Activated naive CD8-positive, alpha-beta T cell treated with anti-CD3 and anti-CD28 coated beads, Interleukin-2, amount 10 ng/mL, durations not matched to agents 7 days and 5 days (primary cell): ENCODE results near the gene SLC49A3. TPM values are rescaled to one million over a fixed set of nuclear protein-coding genes. Genes with fewer than 3 reads are reported as not detected.
A peak's percentile ranks its signal among the peaks of the same experiment; 100 is the strongest.
"Not testable (repeated sequence)": the region's sequence is repeated elsewhere in the genome, so short reads cannot be mapped to it uniquely, and the experiment has no call there.

ENCODE experiments used
- ATAC-seq: fragments of 150-1000 bp; cut with Tn5 transposase; one replicate; pipeline ENCODE4 v1.10.0; 2021; ENCODE audit warnings: low read depth, moderate library complexity
- POLR2A ChIA-PET: fragments of 350-600 bp; sonication (Branson Sonifier 250); formaldehyde crosslinking; loops from one replicate; lab custom pipeline; 2021; ENCODE audit warnings: antibody characterized with exemption; lab: Charles Lee
- DNase-seq: peaks from one replicate; pipeline ENCODE4 v3.0.0; 2021
- H3K27ac Mint-ChIP-seq: one replicate; pipeline ENCODE4 v1.8.0; 2022; ENCODE audit warnings: mild to moderate bottlenecking, mixed read lengths
- H3K27me3 Mint-ChIP-seq: one replicate; pipeline ENCODE4 v1.8.0; 2022; ENCODE audit warnings: mild to moderate bottlenecking, moderate library complexity, mixed read lengths
- H3K36me3 Mint-ChIP-seq: one replicate; pipeline ENCODE4 v1.8.0; 2021; ENCODE audit warnings: mild to moderate bottlenecking, mixed read lengths
- H3K4me1 Mint-ChIP-seq: one replicate; pipeline ENCODE4 v1.8.0; 2021; ENCODE audit warnings: mixed read lengths
- H3K4me3 Mint-ChIP-seq: one replicate; pipeline ENCODE4 v1.8.0; 2022; ENCODE audit warnings: mild to moderate bottlenecking, moderate library complexity, mixed read lengths
- H3K9me3 Mint-ChIP-seq: one replicate; pipeline ENCODE4 v1.8.0; 2021; ENCODE audit warnings: mixed read lengths
- total RNA-seq, 2 experiments: library from RNA; stranded (reverse); gene quantifications; one replicate each; pipeline ENCODE4 v1.2.3, GENCODE V29; 2021

Gene SLC49A3
- total RNA-seq, 2 experiments from 2014 or later = 2.0 to 2.1 TPM

- ATAC-seq (no peak), DNase-seq (no peak)
- Mint-ChIP-seq H3K27ac (no peak overlapping the region), H3K36me3 (no peaks in the 10 kb centered on the region), H3K9me3 (no peaks in the 10 kb centered on the region), H3K4me3 (no peak overlapping the region), H3K27me3 (peaks cover 3% of the 10 kb centered on the region), H3K4me1 (no peaks in the 10 kb centered on the region)
- POLR2A ChIA-PET = no interaction called here
Observed at GRCh38 chr4:650951-651883, 37.7 kb downstream of the SLC49A3 start.

GRCh38 chr4:650461-650860 lies 38.5 kb downstream of the SLC49A3 start:
- Mint-ChIP-seq H3K9me3 (no peaks in the 10 kb centered on the region), H3K27ac (no peak overlapping the region), H3K4me1 (no peaks in the 10 kb centered on the region), H3K4me3 (no peak overlapping the region), H3K27me3 (peaks cover 4% of the 10 kb centered on the region), H3K36me3 (no peaks in the 10 kb centered on the region)
- POLR2A ChIA-PET = no interaction called here
- no peak for ATAC-seq
- DNase-seq = no peak

GRCh38 chr4:649751-650310 lies 39.1 kb downstream of the SLC49A3 start:
- no peak overlapping the region for H3K4me3 Mint-ChIP-seq
- H3K9me3 Mint-ChIP-seq = peaks cover 2% of the 10 kb centered on the region
- H3K27ac Mint-ChIP-seq = no peak overlapping the region
- ATAC-seq (no peak), DNase-seq (no peak)
- H3K27me3 Mint-ChIP-seq = peaks cover 4% of the 10 kb centered on the region
- no peaks in the 10 kb centered on the region for H3K36me3 Mint-ChIP-seq
- no peaks in the 10 kb centered on the region for H3K4me1 Mint-ChIP-seq
- POLR2A ChIA-PET = no interaction called here

GRCh38 chr4:649293-649625 lies 39.7 kb downstream of the SLC49A3 start:
- peaks cover 4% of the 10 kb centered on the region for H3K27me3 Mint-ChIP-seq
- H3K4me3 Mint-ChIP-seq = no peak overlapping the region
- DNase-seq (no peak), ATAC-seq (no peak)
- POLR2A ChIA-PET = no interaction called here
- H3K36me3 Mint-ChIP-seq = no peaks in the 10 kb centered on the region
- no peak overlapping the region for H3K27ac Mint-ChIP-seq
- peaks cover 3% of the 10 kb centered on the region for H3K9me3 Mint-ChIP-seq
- no peaks in the 10 kb centered on the region for H3K4me1 Mint-ChIP-seq

GRCh38 chr4:648579-649292 lies 40.2 kb downstream of the SLC49A3 start:
- POLR2A ChIA-PET = no interaction called here
- H3K9me3 Mint-ChIP-seq = peaks cover 3% of the 10 kb centered on the region
- no peak overlapping the region for H3K27ac Mint-ChIP-seq
- no peak overlapping the region for H3K4me3 Mint-ChIP-seq
- DNase-seq = no peak
- H3K4me1 Mint-ChIP-seq = no peaks in the 10 kb centered on the region
- no peak for ATAC-seq
- H3K36me3 Mint-ChIP-seq = no peaks in the 10 kb centered on the region
- H3K27me3 Mint-ChIP-seq = peaks cover 4% of the 10 kb centered on the region

GRCh38 chr4:647481-647880 lies 41.5 kb downstream of the SLC49A3 start:
- H3K36me3 Mint-ChIP-seq = no peaks in the 10 kb centered on the region
- no peak for DNase-seq
- H3K9me3 Mint-ChIP-seq = peaks cover 3% of the 10 kb centered on the region
- no peak for ATAC-seq
- no peak overlapping the region for H3K27ac Mint-ChIP-seq
- POLR2A ChIA-PET = no interaction called here
- H3K4me3 Mint-ChIP-seq = no peak overlapping the region
- peaks cover 4% of the 10 kb centered on the region for H3K27me3 Mint-ChIP-seq
- no peaks in the 10 kb centered on the region for H3K4me1 Mint-ChIP-seq

DNA sequence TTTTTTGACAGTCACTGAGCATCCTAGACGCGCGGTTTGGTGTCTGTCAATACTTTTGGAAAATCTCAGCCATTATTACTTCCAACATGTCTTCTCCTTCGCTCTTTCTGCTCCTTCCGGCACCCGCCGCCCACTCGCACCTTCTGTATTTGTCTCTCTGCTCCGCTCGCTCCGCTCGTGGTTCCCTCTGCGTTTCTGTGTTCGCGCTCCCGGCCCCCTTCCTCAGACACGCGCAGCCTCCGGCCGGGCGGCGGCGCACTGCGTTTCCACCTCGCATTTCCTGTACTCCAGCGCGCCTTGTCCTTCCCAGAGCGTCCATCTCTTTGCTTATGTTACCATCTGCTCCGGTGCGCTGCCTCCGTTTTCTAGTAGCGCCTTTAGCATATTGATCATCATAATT lies 42.5 kb downstream of the SLC49A3 start:
- Mint-ChIP-seq H3K4me3 (peak overlapping the region; percentile 46), H3K36me3 (no peaks in the 10 kb centered on the region), H3K9me3 (peaks cover 3% of the 10 kb centered on the region), H3K27me3 (peaks cover 4% of the 10 kb centered on the region), H3K4me1 (no peaks in the 10 kb centered on the region), H3K27ac (no peak overlapping the region)
- no peak for DNase-seq
- POLR2A ChIA-PET = no interaction called here
- no peak for ATAC-seq

GRCh38 chr4:642366-642765 lies 46.6 kb downstream of the SLC49A3 start:
- POLR2A ChIA-PET, DNase-seq, ATAC-seq, H3K4me1 Mint-ChIP-seq, H3K9me3 Mint-ChIP-seq, H3K36me3 Mint-ChIP-seq, H3K27ac Mint-ChIP-seq, H3K4me3 Mint-ChIP-seq, H3K27me3 Mint-ChIP-seq: not testable (repeated sequence)

DNA sequence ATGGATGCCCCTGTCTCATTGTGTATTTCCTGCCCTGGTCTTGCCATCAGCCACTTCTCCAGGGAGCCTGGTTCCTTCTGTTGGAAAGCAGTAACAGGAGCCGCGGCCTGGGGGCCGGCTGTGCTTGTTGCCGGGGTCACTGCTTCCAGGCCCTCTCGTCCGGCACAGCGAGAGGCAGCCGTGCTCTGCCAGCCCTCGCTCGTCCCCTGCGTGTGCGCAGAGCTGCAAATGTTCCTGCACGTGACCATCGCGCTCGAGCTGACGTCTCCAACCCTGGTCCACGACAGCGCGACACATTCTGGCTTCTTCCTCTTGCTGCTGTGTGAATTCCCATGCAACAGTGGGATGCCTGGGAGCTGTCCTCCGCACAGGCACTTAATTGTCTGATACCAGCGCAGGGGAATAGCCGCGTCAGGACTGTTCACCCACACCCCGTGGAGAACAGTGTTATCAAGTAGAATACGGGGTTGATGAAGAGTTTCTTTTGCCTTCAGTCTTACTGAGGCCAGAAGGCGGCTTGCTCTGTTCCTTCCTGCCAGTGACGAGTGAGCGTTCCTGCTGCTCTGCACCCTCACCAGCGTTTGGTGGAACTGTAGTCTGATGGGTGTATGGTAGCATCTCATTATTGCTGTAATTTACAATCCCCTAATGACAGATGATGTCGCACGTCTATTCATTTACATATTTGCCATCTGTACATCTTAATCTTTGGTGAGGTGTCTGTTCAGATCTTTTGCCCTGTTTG lies 51.2 kb downstream of the SLC49A3 start:
- Mint-ChIP-seq H3K27ac (no peak overlapping the region), H3K4me1 (no peaks in the 10 kb centered on the region)

GRCh38 chr4:636628-637159 lies 52.3 kb downstream of the SLC49A3 start:
- Mint-ChIP-seq H3K27me3 (peaks cover 3% of the 10 kb centered on the region), H3K36me3 (no peaks in the 10 kb centered on the region), H3K4me3 (no peak overlapping the region), H3K27ac (no peak overlapping the region), H3K9me3 (peaks cover 11% of the 10 kb centered on the region), H3K4me1 (no peaks in the 10 kb centered on the region)
- DNase-seq (no peak), ATAC-seq (no peak)
- POLR2A ChIA-PET = no interaction called here

More for the DNA sequence above, 51.2 kb downstream of the SLC49A3 start:
- no peak overlapping the region for H3K4me3 Mint-ChIP-seq
- peaks cover 3% of the 10 kb centered on the region for H3K27me3 Mint-ChIP-seq
- no peaks in the 10 kb centered on the region for H3K36me3 Mint-ChIP-seq
- POLR2A ChIA-PET = no interaction called here
- ATAC-seq (no peak), DNase-seq (no peak)
- H3K9me3 Mint-ChIP-seq = peaks cover 5% of the 10 kb centered on the region

GRCh38 chr4:635851-636627 lies 52.9 kb downstream of the SLC49A3 start:
- Mint-ChIP-seq H3K4me1 (no peaks in the 10 kb centered on the region), H3K9me3 (peaks cover 14% of the 10 kb centered on the region), H3K36me3 (no peaks in the 10 kb centered on the region), H3K4me3 (no peak overlapping the region), H3K27ac (no peak overlapping the region), H3K27me3 (peaks cover 3% of the 10 kb centered on the region)
- POLR2A ChIA-PET = no interaction called here
- DNase-seq (no peak), ATAC-seq (no peak)

- H3K27ac Mint-ChIP-seq, H3K36me3 Mint-ChIP-seq, ATAC-seq, DNase-seq, POLR2A ChIA-PET, H3K4me3 Mint-ChIP-seq, H3K27me3 Mint-ChIP-seq, H3K4me1 Mint-ChIP-seq: not testable (repeated sequence)
- H3K9me3 Mint-ChIP-seq = peaks cover 11% of the 10 kb centered on the region
Observed at GRCh38 chr4:635066-635835, 53.7 kb downstream of the SLC49A3 start.
